ENCODE data around the gene VEGFC. TPM values are rescaled to one million over a fixed set of nuclear protein-coding genes. Genes with fewer than 3 reads are reported as not detected.

VEGFC gene
- total RNA-seq, 1 experiment from 2014 or later: 1.2 TPM

DNA sequence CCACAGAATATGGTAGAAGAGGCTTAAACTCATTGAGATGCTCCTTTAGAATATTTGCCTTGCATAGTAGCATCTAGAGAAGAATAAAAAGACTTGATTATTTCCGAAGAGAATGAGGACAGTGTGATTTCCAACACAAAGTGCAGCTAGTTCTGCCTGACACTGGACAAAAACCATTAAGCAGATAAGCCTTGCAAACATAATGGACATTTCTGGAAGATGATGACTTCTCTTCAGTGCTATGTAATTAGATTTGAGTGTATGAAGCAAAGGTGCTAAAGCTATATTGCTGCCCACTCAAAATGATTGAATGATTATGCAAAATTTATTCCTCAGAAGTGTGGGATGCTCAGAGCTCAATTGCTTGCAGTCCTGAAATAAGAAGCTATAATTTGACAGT is 156.4 kb downstream of the VEGFC start:
- Mint-ChIP-seq H3K36me3 (ENCODE audit: insufficient read depth, unreplicated experiment) (no peaks in the 10 kb centered on the region), H3K27ac (ENCODE audit: unreplicated experiment) (no peak overlapping the region), H3K4me3 (ENCODE audit: low read depth, unreplicated experiment) (no peak overlapping the region), H3K9me3 (ENCODE audit: low read depth, unreplicated experiment) (peaks cover 7% of the 10 kb centered on the region), H3K4me1 (ENCODE audit: low read depth, unreplicated experiment) (peaks cover 16% of the 10 kb centered on the region), H3K27me3 (ENCODE audit: unreplicated experiment) (no peaks in the 10 kb centered on the region)
- intact Hi-C loops (cut with micrococcal nuclease; ENCODE audit: unreplicated experiment): no loop called here
- CTCF ChIA-PET: no interaction called here
- no TSS peak for BruUV-seq (replicated peaks)
- TF ChIP-seq, protein P1, sequence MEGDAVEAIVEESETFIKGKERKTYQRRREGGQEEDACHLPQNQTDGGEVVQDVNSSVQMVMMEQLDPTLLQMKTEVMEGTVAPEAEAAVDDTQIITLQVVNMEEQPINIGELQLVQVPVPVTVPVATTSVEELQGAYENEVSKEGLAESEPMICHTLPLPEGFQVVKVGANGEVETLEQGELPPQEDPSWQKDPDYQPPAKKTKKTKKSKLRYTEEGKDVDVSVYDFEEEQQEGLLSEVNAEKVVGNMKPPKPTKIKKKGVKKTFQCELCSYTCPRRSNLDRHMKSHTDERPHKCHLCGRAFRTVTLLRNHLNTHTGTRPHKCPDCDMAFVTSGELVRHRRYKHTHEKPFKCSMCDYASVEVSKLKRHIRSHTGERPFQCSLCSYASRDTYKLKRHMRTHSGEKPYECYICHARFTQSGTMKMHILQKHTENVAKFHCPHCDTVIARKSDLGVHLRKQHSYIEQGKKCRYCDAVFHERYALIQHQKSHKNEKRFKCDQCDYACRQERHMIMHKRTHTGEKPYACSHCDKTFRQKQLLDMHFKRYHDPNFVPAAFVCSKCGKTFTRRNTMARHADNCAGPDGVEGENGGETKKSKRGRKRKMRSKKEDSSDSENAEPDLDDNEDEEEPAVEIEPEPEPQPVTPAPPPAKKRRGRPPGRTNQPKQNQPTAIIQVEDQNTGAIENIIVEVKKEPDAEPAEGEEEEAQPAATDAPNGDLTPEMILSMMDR (IDR thresholded peaks at IDR 0.05; ENCODE audit: unreplicated experiment): no peak
- DNase-seq: no peak

DNA sequence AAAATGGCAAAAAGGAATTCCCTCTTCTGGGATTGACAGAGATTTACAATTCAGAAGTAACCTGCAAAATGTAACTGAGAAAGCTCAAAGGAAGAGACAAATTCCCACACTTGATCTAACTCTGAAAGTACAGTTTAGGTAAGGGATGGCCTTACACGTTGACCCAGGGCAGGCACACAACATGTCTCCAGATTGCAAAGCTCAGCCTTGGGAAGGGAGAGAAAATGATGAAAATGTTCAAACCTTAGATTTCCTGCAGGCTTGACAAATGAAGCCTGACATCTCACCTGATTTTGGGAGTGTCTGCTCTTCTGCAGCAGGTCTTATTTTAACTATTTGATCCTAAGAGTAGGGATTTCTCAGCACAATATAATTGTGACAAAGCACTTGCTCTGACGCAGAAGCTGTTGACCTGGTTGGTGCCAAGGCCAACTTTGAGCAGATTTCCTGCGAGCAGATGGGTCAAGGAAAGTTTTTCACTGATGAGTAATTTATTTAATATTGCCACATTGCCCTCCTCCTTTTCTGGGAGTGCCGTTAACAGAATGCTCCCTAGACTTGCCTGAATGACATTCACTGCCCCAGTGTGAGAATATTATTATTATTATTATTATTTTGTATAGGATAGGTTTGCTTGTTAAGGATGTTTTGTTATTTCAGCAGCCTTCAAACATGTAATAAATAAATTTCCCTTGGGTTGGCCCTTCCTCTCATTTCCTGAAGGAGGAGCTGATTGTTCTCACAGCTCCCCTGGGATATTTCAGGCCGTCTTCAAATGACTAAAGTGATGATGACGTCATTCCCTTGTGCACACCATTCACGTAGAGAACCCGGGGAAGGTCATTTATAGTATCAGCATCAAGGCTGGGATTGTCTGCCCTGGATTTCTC is 157.1 kb downstream of the VEGFC start:
- peaks cover 16% of the 10 kb centered on the region for H3K4me1 Mint-ChIP-seq (ENCODE audit: low read depth, unreplicated experiment)
- BruUV-seq (replicated peaks): no TSS peak
- no peaks in the 10 kb centered on the region for H3K36me3 Mint-ChIP-seq (ENCODE audit: insufficient read depth, unreplicated experiment)
- no peak overlapping the region for H3K4me3 Mint-ChIP-seq (ENCODE audit: low read depth, unreplicated experiment)
- H3K27me3 Mint-ChIP-seq (ENCODE audit: unreplicated experiment): no peaks in the 10 kb centered on the region
- H3K9me3 Mint-ChIP-seq (ENCODE audit: low read depth, unreplicated experiment): peaks cover 7% of the 10 kb centered on the region
- H3K27ac Mint-ChIP-seq (ENCODE audit: unreplicated experiment): no peak overlapping the region
- DNase-seq: no peak
- intact Hi-C loops (cut with micrococcal nuclease; ENCODE audit: unreplicated experiment): no loop called here
- CTCF ChIA-PET: interaction anchor here (0.6 kb wide), 1 partner anchor 346 kb away, joined by 3 read pairs; no protein-coding TSS in a partner anchor
- TF ChIP-seq, protein P1 (IDR thresholded peaks at IDR 0.05; ENCODE audit: unreplicated experiment): no peak

Data from Calu3 (cell line).